Measurements from ENCODE around the gene CRYBA4.

GRCh38 chr22:26601726-26602125 lies 20.0 kb upstream of the CRYBA4 start:
- no peak for TF ChIP-seq IRF3 (IDR thresholded peaks at IDR 0.05; ENCODE audit: low read depth, low read length)
- no peak for TF ChIP-seq CTCF (IDR thresholded peaks at IDR 0.05)
